H9 (cell line): ENCODE data around the gene MAML3. TPM values are rescaled to one million over a fixed set of nuclear protein-coding genes. Genes with fewer than 3 reads are reported as not detected.

Experiments
- DNase-seq: peaks from one replicate; pipeline ENCODE4 v3.0.0-alpha.2; 2017
- H2AFZ ChIP-seq: one replicate; pipeline ENCODE4 v1.6.1; 2013; ENCODE audit warnings: mild to moderate bottlenecking, low read length, control low read depth, moderate library complexity
- H2AK5ac ChIP-seq: 2 replicates; pipeline ENCODE4 v1.6.1; 2013; ENCODE audit warnings: low read length, control low read depth, mixed read lengths; ENCODE audit not compliant: insufficient read length
- H2BK120ac ChIP-seq: one replicate; pipeline ENCODE4 v1.6.1; 2013; ENCODE audit warnings: low read depth, mild to moderate bottlenecking, low read length, control low read depth, inconsistent platforms; ENCODE audit not compliant: poor library complexity, severe bottlenecking
- H2BK12ac ChIP-seq: 2 replicates; pipeline ENCODE4 v1.6.1; 2013; ENCODE audit warnings: low read length, control low read depth, mixed read lengths, low read depth; ENCODE audit not compliant: insufficient read length
- H2BK15ac ChIP-seq: 2 replicates; pipeline ENCODE4 v1.6.1; 2013; ENCODE audit warnings: low read depth, low read length, control low read depth
- H2BK20ac ChIP-seq: one replicate; pipeline ENCODE4 v1.6.1; 2013; ENCODE audit warnings: low read depth, mild to moderate bottlenecking, low read length, control low read depth, inconsistent platforms; ENCODE audit not compliant: poor library complexity, severe bottlenecking
- H2BK5ac ChIP-seq: 2 replicates; pipeline ENCODE4 v1.6.1; 2013; ENCODE audit warnings: low read length, control low read depth, mixed read lengths; ENCODE audit not compliant: insufficient read length
- H3K14ac ChIP-seq: 2 replicates; pipeline ENCODE4 v1.6.1; 2013; ENCODE audit warnings: low read length, control low read depth; ENCODE audit not compliant: insufficient read depth
- H3K18ac ChIP-seq: 2 replicates; pipeline ENCODE4 v1.6.1; 2013; ENCODE audit warnings: low read depth, mild to moderate bottlenecking, mixed read lengths, low read length, control low read depth; ENCODE audit not compliant: insufficient read length
- H3K23ac ChIP-seq: 2 replicates; pipeline ENCODE4 v1.6.1; 2013; ENCODE audit warnings: low read length, control low read depth, mixed read lengths, low read depth; ENCODE audit not compliant: insufficient read length
- H3K23me2 ChIP-seq: 2 replicates; pipeline ENCODE4 v1.6.1; 2013; ENCODE audit warnings: low read depth, mild to moderate bottlenecking, mixed read lengths, low read length, control low read depth; ENCODE audit not compliant: insufficient read length, poor library complexity, severe bottlenecking
- H3K27ac ChIP-seq: 2 replicates; pipeline ENCODE4 v1.5.1; 2013; ENCODE audit warnings: low read length, control low read depth, mixed read lengths, low read depth; ENCODE audit not compliant: insufficient read length
- H3K27me3 ChIP-seq: 2 replicates; pipeline ENCODE4 v1.6.1; 2013; ENCODE audit warnings: low read length, control low read depth, inconsistent platforms; ENCODE audit not compliant: insufficient read depth
- H3K4ac ChIP-seq: 2 replicates; pipeline ENCODE4 v1.6.1; 2013; ENCODE audit warnings: low read depth, mild to moderate bottlenecking, control low read depth, inconsistent platforms, low read length, moderate library complexity
- H3K4me1 ChIP-seq: 2 replicates; pipeline ENCODE4 v1.6.1; 2013; ENCODE audit warnings: low read length, control low read depth, inconsistent platforms; ENCODE audit not compliant: insufficient read depth
- H3K4me2 ChIP-seq: 2 replicates; pipeline ENCODE4 v1.6.1; 2013; ENCODE audit warnings: low read length, control low read depth, mixed read lengths; ENCODE audit not compliant: insufficient read length, insufficient read depth
- H3K56ac ChIP-seq: 2 replicates; pipeline ENCODE4 v1.6.1; 2013; ENCODE audit warnings: low read depth, mild to moderate bottlenecking, mixed read lengths, low read length, control low read depth; ENCODE audit not compliant: insufficient read length
- H3K79me1 ChIP-seq: 2 replicates; pipeline ENCODE4 v1.6.1; 2013; ENCODE audit warnings: low read depth, mild to moderate bottlenecking, moderate library complexity, low read length, control low read depth, inconsistent platforms; ENCODE audit not compliant: insufficient read depth, poor library complexity, severe bottlenecking
- H3K79me2 ChIP-seq: 2 replicates; pipeline ENCODE4 v1.6.1; 2013; ENCODE audit warnings: low read length, control low read depth, inconsistent platforms; ENCODE audit not compliant: insufficient read depth
- H3K9ac ChIP-seq: 2 replicates; pipeline ENCODE4 v1.6.1; 2013; ENCODE audit warnings: low read length, control low read depth, mixed read lengths; ENCODE audit not compliant: insufficient read length; ENCODE audit errors: extremely low read depth
- H3K9me3 ChIP-seq: one replicate; pipeline ENCODE4 v1.6.1; 2013; ENCODE audit warnings: low read depth, low read length, inconsistent platforms; ENCODE audit not compliant: control insufficient read depth
- H3T11ph ChIP-seq: one replicate; pipeline ENCODE4 v1.6.1; 2013; ENCODE audit warnings: mild to moderate bottlenecking, low read length, control low read depth, inconsistent platforms
- H4K20me1 ChIP-seq: one replicate; pipeline ENCODE4 v1.6.1; 2013; ENCODE audit not compliant: control insufficient read depth, insufficient read length, insufficient read depth
- H4K5ac ChIP-seq: 2 replicates; pipeline ENCODE4 v1.6.1; 2013; ENCODE audit warnings: low read depth, mild to moderate bottlenecking, mixed read lengths, low read length, control low read depth; ENCODE audit not compliant: insufficient read length
- H4K8ac ChIP-seq: replicated peaks from 2 replicates; pipeline ENCODE4 v1.6.1; 2013; ENCODE audit warnings: low read length, control low read depth, mixed read lengths, low read depth; ENCODE audit not compliant: insufficient read length
- H4K91ac ChIP-seq: 2 replicates; pipeline ENCODE4 v1.6.1; 2013; ENCODE audit warnings: low read depth, mild to moderate bottlenecking, moderate library complexity, mixed read lengths, low read length, control low read depth; ENCODE audit not compliant: insufficient read length
- H3K27ac Mint-ChIP-seq, 3 experiments: 2 replicates in 2 of 3; 3 replicates in 1 of 3; pipeline ENCODE4 v1.8.0; 2020 to 2021; ENCODE audit warnings: mixed read lengths in 3 of 3, mild to moderate bottlenecking in 1 of 3, moderate library complexity in 1 of 3
- H3K27me3 Mint-ChIP-seq: 2 replicates; pipeline ENCODE4 v1.8.0; 2021; ENCODE audit warnings: low read depth, mild to moderate bottlenecking, moderate library complexity, mixed read lengths
- H3K36me3 Mint-ChIP-seq, 3 experiments: 2 replicates in 2 of 3; 3 replicates in 1 of 3; pipeline ENCODE4 v1.8.0; 2020 to 2021; ENCODE audit warnings: low read depth in 3 of 3, mixed read lengths in 3 of 3; ENCODE audit not compliant: insufficient read depth in 1 of 3
- H3K4me1 Mint-ChIP-seq, 2 experiments: 2 replicates each; pipeline ENCODE4 v1.8.0; 2020; ENCODE audit warnings: mixed read lengths in 2 of 2
- H3K4me3 Mint-ChIP-seq, 2 experiments: 2 replicates in 1 of 2; 3 replicates in 1 of 2; pipeline ENCODE4 v1.8.0; 2020 to 2021; ENCODE audit warnings: mild to moderate bottlenecking in 2 of 2, mixed read lengths in 2 of 2, moderate library complexity in 1 of 2
- H3K9me3 Mint-ChIP-seq, 2 experiments: 2 replicates in 1 of 2; 3 replicates in 1 of 2; pipeline ENCODE4 v1.8.0; 2020; ENCODE audit warnings: mild to moderate bottlenecking in 2 of 2, mixed read lengths in 2 of 2, moderate library complexity in 1 of 2
- CTCF ChIP-seq: fragments of 200-600 bp; sonication (generic); conservative IDR thresholded peaks from 3 replicates; pipeline ENCODE4 v1.8.0; 2021; ENCODE audit warnings: antibody characterized with exemption, mild to moderate bottlenecking
- WGBS: extraction: QIAGEN DNeasy Blood & Tissue Kit; methylation state at CpG from one replicate; pipeline ENCODE4 v1.1.7; 2013; ENCODE audit warnings: missing lambda C conversion rate, low lambda C conversion rate, mixed read lengths; ENCODE audit not compliant: insufficient read length; ENCODE audit errors: extremely low coverage; 5-methylcytosine and 5-hydroxymethylcytosine counted together
- total RNA-seq: library from RNA; stranded (reverse); gene quantifications from 2 replicates; pipeline ENCODE4 v1.2.1, GENCODE V29; 2021

The MAML3 gene
- total RNA-seq, 1 experiment from 2014 or later, result 3.9 TPM

GRCh38 chr4:139912445-139912844 lies 241.5 kb downstream of the MAML3 start:
- H3K4me1 ChIP-seq, result no peaks in the 10 kb centered on the region
- H3K14ac ChIP-seq, result no peak overlapping the region
- Mint-ChIP-seq H3K4me1 (peaks cover 10 to 15% of the 10 kb centered on the region in 2 experiments), H3K4me3 (no peak overlapping the region), H3K27ac (0 out of 7 replicates have a peak overlapping the region, but pooled peaks of 1 of the 3 experiments have one; percentile 1), H3K36me3 (no peaks in the 10 kb centered on the region), H3K27me3 (no peaks in the 10 kb centered on the region), H3K9me3 (no peaks in the 10 kb centered on the region)
- H2AFZ ChIP-seq, result no peak overlapping the region
- no CpG with 5 or more reads among the region's 8 CpGs for WGBS
- H3K27ac ChIP-seq, result no peak overlapping the region
- H3K4me2 ChIP-seq, result no peak overlapping the region
- no peak overlapping the region for H2BK15ac ChIP-seq
- no peak overlapping the region for H4K8ac ChIP-seq
- no peak overlapping the region for H2BK120ac ChIP-seq
- no peak overlapping the region for H2BK5ac ChIP-seq
- H4K5ac ChIP-seq, result no peak overlapping the region
- no peak overlapping the region for H2BK20ac ChIP-seq
- no peak overlapping the region for H3T11ph ChIP-seq
- H3K9me3 ChIP-seq, result no peaks in the 10 kb centered on the region
- DNase-seq, result no peak
- no peak for TF ChIP-seq CTCF
- H3K18ac ChIP-seq, result no peak overlapping the region
- no peaks in the 10 kb centered on the region for H3K27me3 ChIP-seq
- H4K91ac ChIP-seq, result no peak overlapping the region
- no peak overlapping the region for H3K4ac ChIP-seq
- no peak overlapping the region for H2BK12ac ChIP-seq
- H3K79me2 ChIP-seq, result no peaks in the 10 kb centered on the region
- no peak overlapping the region for H3K23ac ChIP-seq
- H4K20me1 ChIP-seq, result no peaks in the 10 kb centered on the region
- no peaks in the 10 kb centered on the region for H3K79me1 ChIP-seq
- H2AK5ac ChIP-seq, result no peak overlapping the region
- H3K23me2 ChIP-seq, result no peaks in the 10 kb centered on the region
- H3K56ac ChIP-seq, result no peak overlapping the region
- no peak overlapping the region for H3K9ac ChIP-seq
